HG03025 (cell line): ENCODE data around the gene MEST.
"Not testable (repeated sequence)": the region's sequence is repeated elsewhere in the genome, so short reads cannot be mapped to it uniquely, and the experiment has no call there.

Experiments used
- ATAC-seq: cut with Tn5 transposase; IDR thresholded peaks from one replicate; pipeline ENCODE4 v1.9.1; 2021; ENCODE audit warnings: mild to moderate bottlenecking, moderate library complexity; ENCODE audit not compliant: unreplicated experiment, low FRiP score

MEST gene

GRCh38 chr7:130515315-130516040, 23.6 kb downstream of the MEST start:
- ATAC-seq, result no peak

DNA sequence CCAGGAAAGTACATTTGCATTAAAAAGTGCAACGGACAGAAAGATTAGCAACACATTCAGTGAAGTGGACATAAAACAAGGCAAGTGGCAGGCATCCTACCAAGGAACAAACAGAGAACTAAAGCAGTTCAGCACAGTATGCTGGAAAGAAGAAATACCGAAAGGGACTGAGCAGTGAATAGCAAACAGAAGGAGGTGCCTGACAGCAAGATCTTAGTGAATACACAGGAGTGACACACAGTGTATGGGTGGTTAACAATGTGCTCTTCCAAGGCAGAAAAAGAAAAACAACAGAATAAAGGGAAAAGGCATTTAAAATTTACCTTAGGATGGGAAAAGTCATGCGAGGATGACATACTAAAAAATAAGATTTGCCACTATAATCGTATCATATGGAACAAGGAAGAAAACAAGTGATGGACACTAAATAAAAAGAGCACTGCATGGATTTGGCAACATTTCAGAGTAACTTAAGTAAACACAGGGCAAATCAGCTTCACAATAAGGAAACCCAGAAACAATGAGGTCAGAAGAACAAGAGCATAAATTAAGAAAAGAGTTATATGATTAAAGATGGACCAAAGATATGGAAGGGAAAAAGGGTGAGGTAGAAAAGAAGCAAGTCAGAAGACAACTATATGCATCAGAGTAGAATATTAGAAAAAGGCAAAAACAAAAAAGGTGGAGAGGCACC, 29.5 kb downstream of the MEST start:
- ATAC-seq, result no peak

DNA sequence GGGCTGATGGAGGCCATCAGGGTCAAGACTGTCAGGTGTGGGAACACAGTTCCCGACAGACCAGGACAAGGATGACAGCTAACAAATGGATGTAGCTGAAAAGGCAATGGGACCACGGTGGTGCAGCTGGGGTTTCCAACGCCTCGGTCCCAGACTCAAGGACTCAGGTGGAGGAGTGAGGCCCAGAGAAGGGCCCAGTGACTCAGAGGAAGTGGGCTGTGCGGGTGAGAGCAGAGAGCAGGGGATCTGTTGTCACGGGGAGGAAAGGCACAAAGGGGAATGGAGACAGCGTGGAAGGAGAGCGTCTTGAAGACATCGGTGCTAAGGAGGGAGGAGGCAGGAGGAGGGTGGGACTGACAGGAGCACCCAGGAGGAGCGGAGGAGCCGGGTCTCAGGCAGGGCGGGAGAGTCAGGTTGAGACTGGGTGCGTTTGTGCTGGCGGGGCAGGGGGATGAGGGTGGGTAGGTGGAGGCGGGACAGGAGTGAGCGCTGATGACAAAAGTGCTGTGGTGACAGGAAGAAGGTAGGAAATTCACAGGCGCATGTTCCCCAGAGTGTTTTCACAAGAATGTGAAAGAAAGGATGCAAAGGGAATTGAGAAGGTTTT, 31.7 kb downstream of the MEST start:
- not testable (repeated sequence) for ATAC-seq

DNA sequence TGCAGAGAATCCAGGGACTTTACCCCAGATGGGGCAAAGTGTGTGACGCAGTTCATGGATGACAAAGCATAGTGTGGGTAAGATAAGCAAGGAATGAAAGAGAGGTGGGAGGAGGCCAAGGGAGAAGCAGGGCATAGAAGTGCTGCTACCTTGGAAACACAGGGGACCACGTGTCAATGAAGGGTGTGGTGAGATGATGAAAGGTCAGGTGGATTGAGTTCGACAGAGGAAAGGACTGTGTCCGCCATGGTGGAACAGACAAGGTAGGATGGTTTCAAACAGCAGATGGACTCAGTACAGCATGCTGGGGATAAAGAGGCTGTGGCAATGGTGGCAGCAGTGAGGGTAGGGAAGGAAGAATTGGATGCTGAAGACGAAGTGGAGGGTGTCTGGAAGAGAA, 32.7 kb downstream of the MEST start:
- no peak for ATAC-seq

DNA sequence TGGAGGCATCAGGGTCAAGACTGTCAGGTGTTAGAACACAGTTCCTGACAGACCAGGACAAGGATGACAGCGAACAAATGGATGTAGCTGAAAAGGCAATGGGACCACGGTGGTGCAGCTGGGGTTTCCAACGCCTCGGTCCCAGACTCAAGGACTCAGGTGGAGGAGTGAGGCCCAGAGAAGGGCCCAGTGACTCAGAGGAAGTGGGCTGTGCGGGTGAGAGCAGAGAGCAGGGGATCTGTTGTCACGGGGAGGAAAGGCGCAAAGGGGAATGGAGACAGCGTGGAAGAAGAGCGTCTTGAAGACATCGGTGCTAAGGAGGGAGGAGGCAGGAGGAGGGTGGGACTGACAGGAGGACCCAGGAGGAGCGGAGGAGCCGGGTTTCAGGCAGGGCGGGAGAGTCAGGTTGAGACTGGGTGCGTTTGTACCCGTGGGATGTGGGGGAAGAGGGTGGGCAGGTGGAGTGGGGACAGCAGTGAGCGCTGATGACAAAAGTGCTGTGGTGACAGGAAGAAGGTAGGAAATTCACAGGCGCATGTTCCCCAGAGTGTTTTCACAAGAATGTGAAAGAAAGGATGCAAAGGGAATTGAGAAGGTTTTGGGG, 36.0 kb downstream of the MEST start:
- ATAC-seq, result not testable (repeated sequence)

DNA sequence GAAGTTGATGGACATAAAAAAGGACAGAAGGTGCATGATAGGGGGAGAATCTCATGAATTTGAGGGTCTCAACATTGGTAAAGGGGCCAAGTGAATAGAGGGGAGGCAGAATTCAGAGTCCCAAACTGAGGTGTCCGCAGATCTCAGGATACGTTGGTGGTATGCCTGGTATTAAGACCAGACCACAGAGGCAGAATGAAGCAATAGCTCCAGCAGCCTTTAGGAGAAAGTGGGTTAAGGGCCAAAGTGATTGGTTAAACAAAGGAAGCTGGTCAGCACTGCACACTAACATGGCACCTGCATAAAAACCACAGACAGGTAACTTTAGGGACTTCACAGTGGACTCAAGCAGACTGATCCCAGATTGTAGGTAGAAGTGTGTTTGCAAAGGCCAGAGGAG, 37.5 kb downstream of the MEST start:
- no peak for ATAC-seq

DNA sequence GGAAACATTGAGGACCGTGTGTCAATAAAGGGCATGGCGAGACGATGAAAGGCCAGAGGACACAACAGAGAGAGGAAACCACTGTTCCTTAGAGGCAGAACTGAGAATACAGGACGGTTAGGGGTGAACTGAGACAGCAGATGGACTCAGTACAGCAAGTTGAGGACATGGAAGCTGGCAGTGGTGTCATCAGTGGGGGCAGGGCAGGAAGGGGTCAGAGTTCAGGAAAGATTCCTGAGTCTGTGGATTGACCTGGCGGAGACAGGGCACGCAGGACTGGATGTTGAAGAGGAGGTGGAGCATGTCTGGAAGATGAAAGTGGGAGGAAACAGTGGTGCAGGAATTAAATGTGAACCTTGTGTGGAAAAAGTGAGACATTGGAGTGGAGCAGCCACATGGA, 46.0 kb downstream of the MEST start:
- not testable (repeated sequence) for ATAC-seq

GRCh38 chr7:130541287-130541686, 49.4 kb downstream of the MEST start:
- not testable (repeated sequence) for ATAC-seq

- ATAC-seq, result not testable (repeated sequence)
These were observed 50.4 kb downstream of the MEST start for GRCh38 chr7:130542297-130542696.

DNA sequence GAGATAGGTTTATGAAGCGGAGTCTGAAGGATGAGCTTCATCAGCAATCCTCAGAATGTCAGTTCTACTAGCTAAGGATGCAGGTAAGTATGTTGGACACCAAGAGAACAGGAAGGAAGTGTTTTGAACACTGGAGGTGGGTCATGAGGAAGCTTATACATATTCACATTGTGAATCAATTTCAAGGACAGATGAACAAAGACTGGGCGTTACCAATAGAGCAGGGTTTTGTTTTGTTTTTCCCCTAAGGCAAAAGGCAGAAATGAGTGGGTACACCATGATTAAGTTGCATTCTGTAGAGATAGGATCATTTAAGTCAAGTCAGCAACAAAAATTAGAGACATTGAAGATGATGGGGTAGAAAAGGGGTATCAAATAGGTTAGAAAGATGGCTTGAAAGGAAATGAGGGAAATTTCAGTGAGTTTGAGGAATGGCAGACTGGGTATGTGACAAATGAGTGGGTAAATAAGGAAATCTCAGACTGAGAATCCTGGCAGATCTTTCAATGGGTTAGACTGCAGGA, 51.7 kb downstream of the MEST start:
- ATAC-seq, result no peak

- no peak for ATAC-seq
These were observed 52.5 kb downstream of the MEST start for GRCh38 chr7:130544356-130544755.

GRCh38 chr7:130553398-130554029, 61.6 kb downstream of the MEST start:
- ATAC-seq, result no peak

DNA sequence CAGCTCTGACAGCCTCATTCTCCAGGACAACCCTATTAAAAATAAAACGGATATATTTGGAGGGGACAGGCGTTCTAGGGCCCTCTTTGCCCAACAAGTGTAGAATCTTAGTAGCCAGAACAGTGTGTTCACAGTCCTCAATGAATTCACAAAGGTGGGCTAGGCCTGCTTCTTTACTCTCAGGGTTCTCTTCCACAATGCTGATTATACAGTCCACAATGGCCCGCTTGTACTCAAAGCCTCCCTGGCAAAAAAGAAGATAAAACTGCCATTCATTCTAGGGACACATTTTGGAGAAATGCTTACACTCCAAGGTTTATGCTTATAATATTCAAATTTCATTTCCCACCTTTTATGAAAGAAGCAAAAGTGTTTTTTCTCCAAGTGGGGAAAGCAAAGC, 62.6 kb downstream of the MEST start:
- no peak for ATAC-seq
